Sigmoid colon (tissue), 7 donors: ENCODE measurements around the gene ALDH3A2. TPM values are rescaled to one million over a fixed set of nuclear protein-coding genes. Genes with fewer than 3 reads are reported as not detected.
A peak's percentile ranks its signal among the peaks of the same experiment; 100 is the strongest.

ENCODE experiments used
- DNase-seq: peaks from one replicate; pipeline ENCODE4 v3.0.0-alpha.2; 2019
- H3K27ac ChIP-seq, 4 donors: fragments of 200-600 bp; sonication (generic); one replicate each; pipeline ENCODE4 v1.5.1; 2016 to 2019; ENCODE audit warnings: mild to moderate bottlenecking in 1 of 4
- H3K27me3 ChIP-seq, 3 donors: fragments of 200-600 bp; sonication (generic); one replicate each; pipeline ENCODE4 v1.5.1; 2019; ENCODE audit warnings: mild to moderate bottlenecking in 1 of 3
- H3K36me3 ChIP-seq, 4 donors: fragments of 200-600 bp; sonication (generic); one replicate each; pipeline ENCODE4 v1.5.1; 2016 to 2019
- H3K4me1 ChIP-seq, 4 donors: fragments of 200-600 bp; sonication (generic); one replicate each; pipeline ENCODE4 v1.5.1; 2017 to 2019
- H3K4me3 ChIP-seq, 4 donors: fragments of 200-600 bp; sonication (generic); one replicate each; pipeline ENCODE4 v1.5.1; 2017 to 2019; ENCODE audit warnings: mild to moderate bottlenecking in 2 of 4, moderate library complexity in 1 of 4
- H3K9me3 ChIP-seq, 4 donors: fragments of 200-600 bp in 3 of 4; sonication (generic) in 3 of 4; one replicate each; pipeline versions ENCODE4 v1.5.1 to v1.6.1; 2013 to 2019
- EP300 ChIP-seq, 4 donors: sonication (generic); formaldehyde crosslinking; IDR thresholded peaks; one replicate each; pipeline ENCODE4 v1.6.1; 2017; ENCODE audit warnings: antibody characterized with exemption in 4 of 4
- POLR2A ChIP-seq, 2 donors: fragments of 450-650 bp; IDR thresholded peaks; one replicate each; pipeline ENCODE4 v1.6.1; 2016; ENCODE audit warnings: antibody characterized with exemption in 2 of 2, mild to moderate bottlenecking in 2 of 2, moderate library complexity in 2 of 2
- POLR2AphosphoS5 ChIP-seq, 4 donors: sonication (generic); formaldehyde crosslinking; IDR thresholded peaks; one replicate each; pipeline ENCODE4 v1.6.1; 2017; ENCODE audit warnings: antibody characterized with exemption in 4 of 4
- WGBS, 2 donors: extraction: QIAGEN DNeasy Blood & Tissue Kit; methylation state at CpG; one replicate each; pipeline ENCODE4 v1.1.7; 2013; 5-methylcytosine and 5-hydroxymethylcytosine counted together
- intact Hi-C: fragments of 100-400 bp; cut with DNase I; formaldehyde crosslinking; loops from one replicate; pipeline ENCODE4 v1.15.1; 2023
- polyA plus RNA-seq, 3 donors: library from polyadenylated mRNA; stranded (reverse); fragments of 200-250 nt; gene quantifications; one replicate each; pipeline ENCODE4 v1.2.3, GENCODE V29; 2013
- total RNA-seq, 4 donors: library from RNA; depleted of rRNA; stranded (reverse); fragments of >200 nt; gene quantifications; one replicate each; pipeline ENCODE4 v1.1.0, GENCODE V29; 2016
- TF ChIP-seq, protein P1 (sequence below), 4 experiments: fragments of 450-650 bp in 3 of 4; fragments of 200-600 bp in 1 of 4; IDR thresholded peaks; one replicate each; pipeline ENCODE4 v1.5.1; 2016 to 2019; ENCODE audit warnings: antibody characterized with exemption in 4 of 4, mild to moderate bottlenecking in 3 of 4, moderate library complexity in 2 of 4
- donor health status: healthy with polysubstance abuse.
- donor health status: Bipolar disorder and iron deficiency.
- donor health status: healthy.

ALDH3A2 gene
- total and polyA plus RNA-seq, 7 donors = 45.0 to 104 (median 58.6) TPM

- WGBS, 2 donors = 13 to 57% methylated on average over 5 of the region's 5 CpGs
- Histone ChIP-seq H3K4me3 (no peak overlapping the region), H3K27me3 (no peaks in the 10 kb centered on the region), H3K9me3 (no peaks in the 10 kb centered on the region), H3K36me3 (peaks cover 0 to 59% (median 2%) of the 10 kb centered on the region in 4 donors), H3K27ac (peak overlapping the region in 3 of 4 donors; percentile 0 to 30 (median 10)), H3K4me1 (no peaks in the 10 kb centered on the region)
- no peak for DNase-seq
- TF ChIP-seq, protein P1, sequence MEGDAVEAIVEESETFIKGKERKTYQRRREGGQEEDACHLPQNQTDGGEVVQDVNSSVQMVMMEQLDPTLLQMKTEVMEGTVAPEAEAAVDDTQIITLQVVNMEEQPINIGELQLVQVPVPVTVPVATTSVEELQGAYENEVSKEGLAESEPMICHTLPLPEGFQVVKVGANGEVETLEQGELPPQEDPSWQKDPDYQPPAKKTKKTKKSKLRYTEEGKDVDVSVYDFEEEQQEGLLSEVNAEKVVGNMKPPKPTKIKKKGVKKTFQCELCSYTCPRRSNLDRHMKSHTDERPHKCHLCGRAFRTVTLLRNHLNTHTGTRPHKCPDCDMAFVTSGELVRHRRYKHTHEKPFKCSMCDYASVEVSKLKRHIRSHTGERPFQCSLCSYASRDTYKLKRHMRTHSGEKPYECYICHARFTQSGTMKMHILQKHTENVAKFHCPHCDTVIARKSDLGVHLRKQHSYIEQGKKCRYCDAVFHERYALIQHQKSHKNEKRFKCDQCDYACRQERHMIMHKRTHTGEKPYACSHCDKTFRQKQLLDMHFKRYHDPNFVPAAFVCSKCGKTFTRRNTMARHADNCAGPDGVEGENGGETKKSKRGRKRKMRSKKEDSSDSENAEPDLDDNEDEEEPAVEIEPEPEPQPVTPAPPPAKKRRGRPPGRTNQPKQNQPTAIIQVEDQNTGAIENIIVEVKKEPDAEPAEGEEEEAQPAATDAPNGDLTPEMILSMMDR (IDR thresholded peaks at IDR 0.05) = no peak
- TF ChIP-seq POLR2A (IDR thresholded peaks at IDR 0.05) (no peak), POLR2AphosphoS5 (IDR thresholded peaks at IDR 0.05) (no peak), EP300 (IDR thresholded peaks at IDR 0.05) (no peak)
- intact Hi-C loops = no loop called here
Measured at GRCh38 chr17:19672009-19672750, 23.6 kb downstream of the ALDH3A2 start.

DNA sequence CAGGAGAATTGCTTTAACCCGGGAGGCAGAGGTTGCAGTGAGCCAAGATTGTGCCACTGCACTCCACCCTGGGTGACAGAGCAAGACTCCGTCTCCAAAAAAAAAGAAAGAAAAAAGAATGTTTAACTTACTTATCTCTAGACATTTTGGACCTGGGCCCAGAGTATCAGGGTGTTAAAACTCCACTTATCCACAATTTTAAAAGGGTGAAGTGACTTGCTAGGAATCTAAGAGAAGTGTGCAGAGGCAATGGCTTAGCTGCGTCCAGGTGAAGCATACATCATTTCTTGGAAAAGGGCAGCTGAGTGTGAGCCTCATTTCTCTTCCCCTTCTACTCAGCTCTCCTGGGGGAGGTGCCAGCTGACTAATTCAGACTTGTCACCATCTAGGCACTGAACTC, 25.1 kb downstream of the ALDH3A2 start:
- no peak overlapping the region for H3K27ac ChIP-seq
- no peaks in the 10 kb centered on the region for H3K9me3 ChIP-seq
- H3K36me3 ChIP-seq = peaks cover 0 to 71% (median 2%) of the 10 kb centered on the region in 4 donors
- 53 to 93% methylated on average over 3 of the region's 3 CpGs for WGBS, 2 donors
- H3K27me3 ChIP-seq = no peaks in the 10 kb centered on the region
- intact Hi-C loops = no loop called here
- H3K4me1 ChIP-seq = no peaks in the 10 kb centered on the region
- no peak overlapping the region for H3K4me3 ChIP-seq
- TF ChIP-seq POLR2AphosphoS5 (IDR thresholded peaks at IDR 0.05) (no peak), EP300 (IDR thresholded peaks at IDR 0.05) (no peak), POLR2A (IDR thresholded peaks at IDR 0.05) (no peak)
- TF ChIP-seq, protein P1 (IDR thresholded peaks at IDR 0.05) = no peak
- no peak for DNase-seq

- no peak overlapping the region for H3K27ac ChIP-seq
- intact Hi-C loops = no loop called here
- H3K4me3 ChIP-seq = no peak overlapping the region
- 95% methylated on average over 4 of the region's 4 CpGs for WGBS, 2 donors
- DNase-seq = no peak
- peaks cover 0 to 66% (median under 1%) of the 10 kb centered on the region in 4 donors for H3K36me3 ChIP-seq
- TF ChIP-seq, protein P1 (IDR thresholded peaks at IDR 0.05) = no peak
- TF ChIP-seq EP300 (IDR thresholded peaks at IDR 0.05) = no peak
- no peak for TF ChIP-seq POLR2AphosphoS5 (IDR thresholded peaks at IDR 0.05)
- TF ChIP-seq POLR2A (IDR thresholded peaks at IDR 0.05) = no peak
- H3K4me1 ChIP-seq = no peaks in the 10 kb centered on the region
- no peaks in the 10 kb centered on the region for H3K9me3 ChIP-seq
- H3K27me3 ChIP-seq = no peaks in the 10 kb centered on the region
Measured at GRCh38 chr17:19676896-19677295, 28.3 kb downstream of the ALDH3A2 start.

- Histone ChIP-seq H3K27me3 (no peaks in the 10 kb centered on the region), H3K36me3 (peaks cover 0 to 56% (median 0%) of the 10 kb centered on the region in 4 donors), H3K9me3 (no peaks in the 10 kb centered on the region), H3K27ac (no peak overlapping the region), H3K4me3 (no peak overlapping the region), H3K4me1 (no peaks in the 10 kb centered on the region)
- intact Hi-C loops = no loop called here
- no peak for DNase-seq
- no peak for TF ChIP-seq POLR2A (IDR thresholded peaks at IDR 0.05)
- TF ChIP-seq EP300 (IDR thresholded peaks at IDR 0.05) = no peak
- no peak for TF ChIP-seq POLR2AphosphoS5 (IDR thresholded peaks at IDR 0.05)
- TF ChIP-seq, protein P1 (IDR thresholded peaks at IDR 0.05) = no peak
- 92 to 94% methylated on average over 5 of the region's 5 CpGs for WGBS, 2 donors
Measured at GRCh38 chr17:19677736-19678379, 29.3 kb downstream of the ALDH3A2 start.
